Measurements from ENCODE around the gene MAGOH. TPM values are rescaled to one million over a fixed set of nuclear protein-coding genes. Genes with fewer than 3 reads are reported as not detected.

MAGOH gene
- total and polyA plus RNA-seq, 2 donors (not counting 3 experiments of a cell fraction or from before 2014, with no cell fraction given) = 25.9 to 60.1 TPM

DNA sequence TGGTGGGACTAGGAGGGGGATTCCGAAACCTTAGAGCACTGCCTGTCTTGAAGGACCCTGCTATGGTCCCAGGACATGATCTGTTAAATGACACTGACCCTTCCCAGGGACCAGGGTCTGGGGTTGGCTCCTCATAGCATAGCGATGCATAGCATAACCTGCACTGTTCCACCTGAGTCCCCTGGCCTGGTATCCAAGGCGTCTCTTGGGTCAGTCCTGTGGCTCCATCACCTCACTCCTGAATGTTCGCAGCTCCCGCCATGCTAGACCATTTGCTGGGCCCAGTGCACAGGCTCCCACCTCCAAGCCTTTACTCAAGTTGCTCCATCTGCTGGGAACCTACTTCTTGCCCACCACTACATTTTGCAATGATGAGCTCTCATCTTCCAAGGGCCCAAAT, 39.0 kb upstream of the MAGOH start:
- dilution Hi-C loops (cut with MboI; ENCODE audit: extremely low pct_ligation_motif_present, low sequenced_read_pairs) (no loop called here), intact Hi-C loops (cut with micrococcal nuclease) (loop anchor here (5.0 kb wide), 1 partner anchor 195 kb away; no protein-coding TSS in a partner anchor)
- FAIRE-seq (no peak), DNase-seq (ENCODE audit: low read depth, low spot score) (no peak)
- Histone ChIP-seq H3K4me1 (ENCODE audit: control insufficient read depth, extremely low read depth, insufficient read depth, low read length) (no peaks in the 10 kb centered on the region), H4K20me1 (replicated peaks; ENCODE audit: control insufficient read depth, extremely low read depth, insufficient read depth, low read length) (no peaks in the 10 kb centered on the region), H3K79me2 (ENCODE audit: control insufficient read depth, insufficient read depth, low read length) (no peaks in the 10 kb centered on the region), H2AFZ (ENCODE audit: low read depth, low read length) (no peak overlapping the region), H3K27ac (ENCODE audit: insufficient read depth, low read depth, low read length) (no peak overlapping the region), H3K27me3 (ENCODE audit: control insufficient read depth in 2 of 2, insufficient read depth in 2 of 2, low read length in 2 of 2) (no peaks in the 10 kb centered on the region), H3K9me1 (replicated peaks; ENCODE audit: control insufficient read depth, extremely low read depth, insufficient read depth, low read length) (no peaks in the 10 kb centered on the region), H3K4me2 (ENCODE audit: insufficient read depth, low read length) (no peak overlapping the region), H3K9me3 (replicated peaks; ENCODE audit: control insufficient read depth, insufficient read depth, low read length) (no peaks in the 10 kb centered on the region), H3K36me3 (ENCODE audit: control insufficient read depth in 2 of 2, extremely low read depth in 1 of 2, insufficient read depth in 2 of 2, low read length in 2 of 2) (peaks cover 0 to 4% of the 10 kb centered on the region in 2 experiments), H3K9ac (replicated peaks; ENCODE audit: extremely low read depth, insufficient read depth, low read length) (no peak overlapping the region), H3K4me3 (replicated peaks in 1 of 3; ENCODE audit: insufficient read depth in 1 of 3, low read depth in 1 of 3, low read length in 3 of 3) (no peak overlapping the region)
- TF ChIP-seq POLR2A (IDR thresholded peaks at IDR 0.05; ENCODE audit: low read depth, low read length) (no peak), GATA2 (IDR thresholded peaks at IDR 0.05; ENCODE audit: insufficient read depth, insufficient read length, low read depth, low read length) (no peak), FOS (IDR thresholded peaks at IDR 0.05; ENCODE audit: borderline replicate concordance, insufficient read depth, low read length) (no peak), POLR2AphosphoS5 (IDR thresholded peaks at IDR 0.05; ENCODE audit: insufficient read depth, low read depth, low read length) (no peak), MYC (IDR thresholded peaks at IDR 0.05; ENCODE audit: low read depth, low read length) (no peak), JUN (IDR thresholded peaks at IDR 0.05; ENCODE audit: borderline replicate concordance, insufficient read depth, insufficient read length, low read depth) (no peak)
- TF ChIP-seq, protein P1, sequence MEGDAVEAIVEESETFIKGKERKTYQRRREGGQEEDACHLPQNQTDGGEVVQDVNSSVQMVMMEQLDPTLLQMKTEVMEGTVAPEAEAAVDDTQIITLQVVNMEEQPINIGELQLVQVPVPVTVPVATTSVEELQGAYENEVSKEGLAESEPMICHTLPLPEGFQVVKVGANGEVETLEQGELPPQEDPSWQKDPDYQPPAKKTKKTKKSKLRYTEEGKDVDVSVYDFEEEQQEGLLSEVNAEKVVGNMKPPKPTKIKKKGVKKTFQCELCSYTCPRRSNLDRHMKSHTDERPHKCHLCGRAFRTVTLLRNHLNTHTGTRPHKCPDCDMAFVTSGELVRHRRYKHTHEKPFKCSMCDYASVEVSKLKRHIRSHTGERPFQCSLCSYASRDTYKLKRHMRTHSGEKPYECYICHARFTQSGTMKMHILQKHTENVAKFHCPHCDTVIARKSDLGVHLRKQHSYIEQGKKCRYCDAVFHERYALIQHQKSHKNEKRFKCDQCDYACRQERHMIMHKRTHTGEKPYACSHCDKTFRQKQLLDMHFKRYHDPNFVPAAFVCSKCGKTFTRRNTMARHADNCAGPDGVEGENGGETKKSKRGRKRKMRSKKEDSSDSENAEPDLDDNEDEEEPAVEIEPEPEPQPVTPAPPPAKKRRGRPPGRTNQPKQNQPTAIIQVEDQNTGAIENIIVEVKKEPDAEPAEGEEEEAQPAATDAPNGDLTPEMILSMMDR (IDR thresholded peaks at IDR 0.05; ENCODE audit: extremely low read depth in 1 of 2, insufficient read depth in 1 of 2, low read depth in 1 of 2, low read length in 2 of 2) = no peak
- TF ChIP-seq, protein P2, sequence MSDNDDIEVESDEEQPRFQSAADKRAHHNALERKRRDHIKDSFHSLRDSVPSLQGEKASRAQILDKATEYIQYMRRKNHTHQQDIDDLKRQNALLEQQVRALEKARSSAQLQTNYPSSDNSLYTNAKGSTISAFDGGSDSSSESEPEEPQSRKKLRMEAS (IDR thresholded peaks at IDR 0.05; ENCODE audit: insufficient read depth, insufficient read length) = no peak
- BruUV-seq (replicated peaks) = no TSS peak
- ChIA-PET POLR2A (no interaction called here), CTCF (interaction anchor here (0.7 to 6.6 kb wide), 4 partner anchors 10 to 192 kb away, joined by 3 to 271 read pairs (median 10); no protein-coding TSS in a partner anchor)
